PFSK-1 (cell line): ENCODE measurements around the gene PTPRN.

Experiments
- FOXP2 ChIP-seq: optimal IDR thresholded peaks from 2 replicates; pipeline ENCODE3; 2011; ENCODE audit warnings: borderline replicate concordance, control low read depth, inconsistent platforms; ENCODE audit not compliant: insufficient read depth; ENCODE audit errors: extremely low read length, extremely low read depth
- POLR2AphosphoS5 ChIP-seq: IDR thresholded peaks from 2 replicates; pipeline ENCODE4 v1.6.1; 2012; ENCODE audit warnings: low read depth, mild to moderate bottlenecking, control low read depth, low read length, moderate library complexity
- SIN3A ChIP-seq: IDR thresholded peaks from 2 replicates; pipeline ENCODE4 v1.6.1; 2012; ENCODE audit warnings: mild to moderate bottlenecking, low read length, moderate library complexity, borderline replicate concordance; ENCODE audit not compliant: insufficient read depth
- TAF1 ChIP-seq: IDR thresholded peaks from 2 replicates; pipeline ENCODE4 v1.6.1; 2012; ENCODE audit warnings: low read length, control low read depth, borderline replicate concordance; ENCODE audit not compliant: insufficient read depth
- TF ChIP-seq, protein P1 (sequence below), 2 experiments: IDR thresholded peaks; 2 replicates each; pipeline versions ENCODE4 v1.6.1 to v1.8.0; 2011 to 2012; ENCODE audit warnings: low read depth in 2 of 2, low read length in 2 of 2, control low read depth in 1 of 2, inconsistent platforms in 1 of 2, mild to moderate bottlenecking in 1 of 2, moderate library complexity in 1 of 2; ENCODE audit not compliant: insufficient read depth in 1 of 2

The PTPRN gene

GRCh38 chr2:219252570-219252899 is 56.7 kb downstream of the PTPRN start:
- TF ChIP-seq POLR2AphosphoS5 (no peak), SIN3A (no peak), TAF1 (no peak), FOXP2 (no peak)
- TF ChIP-seq, protein P1, sequence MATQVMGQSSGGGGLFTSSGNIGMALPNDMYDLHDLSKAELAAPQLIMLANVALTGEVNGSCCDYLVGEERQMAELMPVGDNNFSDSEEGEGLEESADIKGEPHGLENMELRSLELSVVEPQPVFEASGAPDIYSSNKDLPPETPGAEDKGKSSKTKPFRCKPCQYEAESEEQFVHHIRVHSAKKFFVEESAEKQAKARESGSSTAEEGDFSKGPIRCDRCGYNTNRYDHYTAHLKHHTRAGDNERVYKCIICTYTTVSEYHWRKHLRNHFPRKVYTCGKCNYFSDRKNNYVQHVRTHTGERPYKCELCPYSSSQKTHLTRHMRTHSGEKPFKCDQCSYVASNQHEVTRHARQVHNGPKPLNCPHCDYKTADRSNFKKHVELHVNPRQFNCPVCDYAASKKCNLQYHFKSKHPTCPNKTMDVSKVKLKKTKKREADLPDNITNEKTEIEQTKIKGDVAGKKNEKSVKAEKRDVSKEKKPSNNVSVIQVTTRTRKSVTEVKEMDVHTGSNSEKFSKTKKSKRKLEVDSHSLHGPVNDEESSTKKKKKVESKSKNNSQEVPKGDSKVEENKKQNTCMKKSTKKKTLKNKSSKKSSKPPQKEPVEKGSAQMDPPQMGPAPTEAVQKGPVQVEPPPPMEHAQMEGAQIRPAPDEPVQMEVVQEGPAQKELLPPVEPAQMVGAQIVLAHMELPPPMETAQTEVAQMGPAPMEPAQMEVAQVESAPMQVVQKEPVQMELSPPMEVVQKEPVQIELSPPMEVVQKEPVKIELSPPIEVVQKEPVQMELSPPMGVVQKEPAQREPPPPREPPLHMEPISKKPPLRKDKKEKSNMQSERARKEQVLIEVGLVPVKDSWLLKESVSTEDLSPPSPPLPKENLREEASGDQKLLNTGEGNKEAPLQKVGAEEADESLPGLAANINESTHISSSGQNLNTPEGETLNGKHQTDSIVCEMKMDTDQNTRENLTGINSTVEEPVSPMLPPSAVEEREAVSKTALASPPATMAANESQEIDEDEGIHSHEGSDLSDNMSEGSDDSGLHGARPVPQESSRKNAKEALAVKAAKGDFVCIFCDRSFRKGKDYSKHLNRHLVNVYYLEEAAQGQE (IDR thresholded peaks at IDR 0.05; ENCODE audit: insufficient read depth in 1 of 2, low read depth in 2 of 2, low read length in 2 of 2): no peak

- no peak for TF ChIP-seq SIN3A
- no peak for TF ChIP-seq POLR2AphosphoS5
- no peak for TF ChIP-seq FOXP2
- no peak for TF ChIP-seq TAF1
These were observed 57.1 kb downstream of the PTPRN start for GRCh38 chr2:219252084-219252483.

- no peak for TF ChIP-seq POLR2AphosphoS5
- TF ChIP-seq, protein P1 (IDR thresholded peaks at IDR 0.05; ENCODE audit: insufficient read depth in 1 of 2, low read depth in 2 of 2, low read length in 2 of 2): no peak
- no peak for TF ChIP-seq SIN3A
- TF ChIP-seq TAF1: no peak
- TF ChIP-seq FOXP2: no peak
These were observed 57.5 kb downstream of the PTPRN start for GRCh38 chr2:219251656-219252055.

DNA sequence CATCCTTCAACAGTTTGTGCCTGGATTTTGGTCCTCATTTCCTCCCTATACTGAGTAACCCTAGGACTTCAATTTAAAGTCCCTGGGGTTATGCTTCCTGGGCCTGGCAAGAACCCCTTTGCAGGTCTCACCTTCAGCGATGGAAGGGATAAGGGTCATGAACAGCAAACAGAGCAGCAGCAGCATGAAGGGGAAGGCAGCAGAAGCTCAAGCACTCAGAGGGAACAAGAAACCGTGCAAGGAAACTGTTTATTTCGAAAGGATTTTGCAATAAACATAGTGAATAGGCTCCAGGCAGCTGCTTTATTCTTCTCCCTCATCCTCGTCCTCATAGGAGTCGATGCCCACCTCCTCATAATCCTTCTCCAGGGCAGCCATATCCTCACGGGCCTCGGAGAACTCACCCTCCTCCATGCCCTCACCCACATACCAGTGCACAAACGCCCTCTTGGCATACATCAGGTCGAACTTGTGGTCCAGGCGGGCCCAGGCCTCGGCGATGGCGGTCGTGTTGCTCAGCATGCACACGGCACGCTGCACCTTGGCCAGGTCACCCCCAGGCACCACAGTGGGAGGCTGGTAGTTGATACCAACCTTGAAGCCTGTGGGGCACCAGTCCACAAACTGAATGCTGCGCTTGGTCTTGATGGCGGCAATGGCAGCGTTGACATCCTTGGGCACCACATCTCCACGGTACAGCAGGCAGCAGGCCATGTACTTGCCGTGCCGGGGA is 59.0 kb downstream of the PTPRN start:
- TF ChIP-seq POLR2AphosphoS5 (no peak), TAF1 (no peak), SIN3A (no peak), FOXP2 (no peak)
- TF ChIP-seq, protein P1 (IDR thresholded peaks at IDR 0.05; ENCODE audit: insufficient read depth in 1 of 2, low read depth in 2 of 2, low read length in 2 of 2): no peak

DNA sequence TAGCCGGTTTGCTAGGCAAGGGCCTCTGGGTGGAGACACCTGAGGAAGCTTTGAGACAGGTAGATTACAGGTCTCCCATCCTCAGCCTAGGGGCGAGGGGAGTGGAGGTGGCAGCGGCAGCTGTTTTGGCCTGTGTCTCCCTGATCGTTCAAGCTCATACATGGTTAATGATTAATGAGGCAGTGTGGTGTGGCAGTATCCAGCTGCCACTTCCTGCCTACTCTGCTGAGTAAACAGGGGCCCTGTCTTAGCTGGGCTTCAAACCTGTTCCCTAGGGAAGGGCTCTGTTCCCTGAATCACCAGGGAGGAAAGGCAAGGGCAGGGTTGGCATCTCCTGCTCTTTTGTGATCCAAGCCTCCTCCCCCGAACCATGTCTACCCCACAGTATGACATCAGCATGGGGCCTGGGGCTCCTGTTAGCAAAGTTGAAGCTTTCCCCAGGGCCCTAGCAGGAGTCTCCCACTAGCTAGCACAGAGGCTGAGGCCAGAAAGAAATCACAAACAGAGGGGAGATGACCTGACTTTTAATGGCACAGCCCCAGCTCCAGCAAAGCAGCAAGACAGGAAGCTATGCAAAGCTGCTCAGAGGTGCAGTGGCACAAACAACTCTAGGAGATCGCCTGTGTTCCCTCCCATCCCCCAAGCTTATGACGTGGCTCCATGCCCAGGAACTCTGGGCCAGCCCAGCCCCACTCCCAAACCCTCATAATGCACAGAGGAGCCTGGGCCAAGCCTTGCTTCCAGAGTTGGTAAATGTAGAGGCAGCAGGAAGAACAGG is 59.8 kb downstream of the PTPRN start:
- TF ChIP-seq POLR2AphosphoS5 (no peak; the same call in 1 of the 2 replicates), SIN3A (no peak), FOXP2 (no peak), TAF1 (no peak)
- TF ChIP-seq, protein P1 (IDR thresholded peaks at IDR 0.05; ENCODE audit: insufficient read depth in 1 of 2, low read depth in 2 of 2, low read length in 2 of 2): no peak
